ENCODE results near the gene SPEN.
A peak's percentile ranks its signal among the peaks of the same experiment; 100 is the strongest.
"Not testable (repeated sequence)": the region's sequence is repeated elsewhere in the genome, so short reads cannot be mapped to it uniquely, and the experiment has no call there.

SPEN gene

GRCh38 chr1:15833842-15834405 is 13.6 kb upstream of the SPEN start:
- no peak for DNase-seq

DNA sequence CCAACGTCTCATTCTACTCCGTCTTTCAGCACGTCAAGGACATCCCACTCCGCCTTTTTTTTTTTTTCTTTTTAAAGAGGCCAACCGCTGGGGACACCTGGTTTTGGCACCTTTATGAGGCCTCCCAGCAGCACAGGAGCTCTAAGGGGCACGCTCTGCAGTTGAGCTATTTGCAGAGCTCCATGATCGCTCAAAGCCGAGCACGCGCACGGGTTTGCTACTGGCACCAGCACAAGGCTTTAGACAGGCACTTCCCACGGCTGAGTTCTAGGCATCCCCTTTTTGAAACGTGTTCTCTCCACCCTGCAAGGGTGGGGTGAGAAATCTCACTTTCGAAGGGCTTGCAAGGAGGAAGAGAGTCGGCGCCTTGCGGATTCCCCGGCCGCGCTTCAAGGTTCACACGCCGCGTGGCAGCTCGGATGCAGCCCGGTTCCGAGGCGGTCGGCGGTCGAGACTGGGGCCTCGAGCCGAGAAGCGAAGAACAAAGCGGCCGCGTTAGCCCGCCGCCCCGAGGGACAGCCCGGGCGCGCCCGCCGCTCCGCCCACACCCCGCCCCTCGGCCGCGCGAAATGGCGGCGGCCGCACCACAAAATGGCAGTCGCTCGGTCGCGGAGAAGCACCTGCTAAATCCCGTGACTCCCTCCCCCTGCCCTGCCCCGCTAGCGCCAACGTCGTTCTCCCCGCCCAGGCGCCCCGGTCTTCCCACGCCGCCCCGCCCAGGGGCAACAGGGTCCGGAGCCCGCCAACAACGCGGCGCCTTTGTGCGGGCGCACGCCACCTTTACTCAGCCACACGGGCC is 12.9 kb upstream of the SPEN start:
- peak; percentile 90 to 92 for DNase-seq

DNA sequence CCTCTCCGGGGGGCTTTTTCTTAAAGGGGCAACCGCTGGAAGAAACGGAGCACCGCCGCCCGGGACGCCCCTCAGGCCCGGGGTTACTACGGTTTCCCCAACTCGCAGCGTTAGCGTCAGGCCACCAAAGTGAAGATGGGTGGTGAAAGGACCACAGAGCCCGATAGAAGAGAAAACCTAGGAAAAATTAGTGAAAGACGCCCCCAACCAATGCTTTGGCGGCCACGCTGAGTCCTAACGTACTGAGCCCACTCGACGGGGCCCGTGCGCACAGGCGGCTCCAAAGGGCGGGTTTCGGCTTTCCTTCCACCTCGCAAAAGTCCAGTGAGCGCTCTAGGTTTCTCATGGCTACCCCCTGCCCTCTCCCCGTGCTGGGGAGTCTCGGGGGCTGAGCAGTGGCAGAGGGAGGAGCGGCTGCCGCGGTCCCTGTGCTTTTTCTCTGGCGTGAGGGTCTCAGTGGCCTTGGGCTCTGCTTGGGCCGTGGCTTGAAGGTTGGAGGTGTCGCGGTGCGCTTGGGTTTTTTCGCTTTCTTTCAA is 12.2 kb upstream of the SPEN start:
- no peak for DNase-seq

GRCh38 chr1:15835741-15836510 is 11.6 kb upstream of the SPEN start:
- DNase-seq = peak; percentile 98 to 99

DNA sequence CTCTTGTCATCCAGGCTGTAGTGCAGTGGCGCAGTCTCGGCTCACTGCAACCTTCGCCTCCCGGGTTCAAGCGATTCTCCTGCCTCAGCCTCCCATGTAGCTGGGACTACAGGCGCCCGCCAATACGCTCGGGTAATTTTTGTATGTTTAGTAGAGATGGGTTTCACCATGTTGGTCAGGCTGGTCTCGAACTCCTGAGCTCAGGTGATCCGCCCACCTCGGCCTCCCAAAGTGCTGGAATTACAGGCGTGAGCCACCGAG is 11.1 kb upstream of the SPEN start:
- not testable (repeated sequence) for DNase-seq

DNA sequence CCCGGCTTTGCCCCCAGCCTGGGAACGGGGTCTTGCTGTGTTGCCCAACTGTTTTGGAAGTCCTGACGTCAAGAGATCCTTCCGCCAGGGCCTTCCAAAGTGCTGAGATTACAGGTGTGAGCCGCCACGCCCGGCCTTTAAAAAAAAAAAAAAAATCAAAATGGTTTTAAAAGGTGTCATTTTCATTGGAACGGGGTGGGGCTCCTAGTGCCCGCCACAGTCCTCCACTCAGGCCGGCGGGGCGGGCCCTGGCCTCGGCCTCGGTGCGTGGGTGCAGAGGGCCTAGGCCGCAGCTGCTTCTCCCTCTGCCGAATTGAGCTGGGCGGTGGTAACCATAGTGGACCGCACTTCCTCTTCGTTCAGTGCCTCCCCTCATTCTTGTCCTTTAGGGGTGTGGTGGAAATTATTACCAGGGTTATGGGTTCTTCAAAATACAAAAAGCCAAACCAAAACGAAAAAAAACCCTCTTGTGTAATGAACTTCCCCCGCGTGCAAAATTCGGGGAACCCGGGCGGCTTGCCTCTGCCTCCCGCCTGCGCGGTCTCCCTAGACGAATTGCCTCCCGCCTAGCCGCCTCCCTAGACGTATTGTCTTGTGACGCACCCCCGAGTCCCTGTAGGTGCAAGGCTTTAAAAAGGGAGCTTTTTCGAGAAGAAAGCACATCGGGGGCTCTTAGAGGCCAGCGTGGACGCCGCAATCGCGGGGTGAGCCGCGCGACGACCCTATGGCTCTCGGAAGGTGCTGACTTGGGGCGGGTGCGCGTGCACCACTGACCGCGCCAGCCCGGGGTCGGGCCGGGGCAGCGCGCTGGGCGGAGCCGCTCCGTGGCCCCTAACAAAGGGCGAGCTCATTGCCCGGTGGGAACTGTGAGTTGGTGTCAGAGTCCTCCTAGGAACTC is 10.5 kb upstream of the SPEN start:
- no peak for DNase-seq

GRCh38 chr1:15837931-15838330 is 9.6 kb upstream of the SPEN start:
- DNase-seq = no peak

DNA sequence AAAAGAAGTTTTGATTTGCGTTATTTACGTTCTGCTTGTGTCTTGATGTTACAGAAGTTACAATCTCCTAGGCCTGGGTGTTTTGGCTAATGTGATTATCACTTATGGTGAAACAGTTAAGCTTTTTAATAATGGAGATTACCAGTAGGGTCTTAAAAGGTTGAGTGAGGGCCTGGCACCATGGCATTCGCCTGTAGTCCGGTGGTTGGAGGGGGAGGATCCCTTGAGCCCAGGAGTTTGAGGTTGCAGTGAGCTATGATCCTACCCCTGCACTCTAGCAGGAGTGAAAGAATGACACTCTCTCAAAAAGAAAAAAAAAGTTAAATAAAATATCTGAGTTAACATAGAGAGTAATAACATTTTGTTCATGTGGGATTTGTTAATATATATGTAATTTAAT is 8.8 kb upstream of the SPEN start:
- DNase-seq = no peak

DNA sequence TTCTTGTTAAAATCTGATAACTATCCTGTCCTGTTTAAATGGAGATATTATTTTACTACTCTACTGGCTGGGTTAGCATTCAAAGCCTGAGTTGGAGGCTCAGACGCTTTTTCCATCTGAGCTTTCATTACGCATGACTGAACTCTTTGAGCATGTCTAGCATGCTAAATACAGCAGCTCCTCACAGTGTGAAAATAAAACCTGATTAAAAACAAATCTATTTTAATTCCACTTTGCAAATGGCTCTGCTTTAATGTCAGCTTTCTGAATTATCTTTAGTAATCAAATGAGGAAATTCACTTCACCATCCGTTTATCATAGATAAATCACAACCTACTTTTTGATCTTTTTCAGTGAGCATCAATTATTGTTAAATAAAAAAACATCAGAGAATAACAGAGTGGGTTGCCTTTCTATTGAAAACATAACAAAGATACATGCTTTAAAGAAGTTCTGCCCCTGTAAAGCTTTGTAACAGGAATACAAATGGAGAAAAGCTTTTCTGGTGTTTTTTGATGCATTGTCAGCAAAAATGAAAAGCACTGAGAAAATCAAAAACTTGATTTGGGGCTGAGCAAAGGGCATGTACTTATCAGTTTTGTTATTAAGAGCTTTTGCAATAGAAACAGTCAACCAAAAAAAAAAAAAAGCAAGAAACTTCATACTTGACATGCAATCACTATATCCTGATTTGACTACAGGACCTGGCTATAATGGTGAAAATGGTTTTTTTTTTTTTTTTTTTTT is 3.5 kb upstream of the SPEN start:
- no peak for DNase-seq

- DNase-seq = not testable (repeated sequence)
Measured at GRCh38 chr1:15846056-15846455, 1.5 kb upstream of the SPEN start.

GRCh38 chr1:15847893-15848142 is 311 bp downstream of the SPEN start:
- no peak for DNase-seq

GRCh38 chr1:15848143-15848928 is 829 bp downstream of the SPEN start:
- peak in 1 of 2 experiments; percentile 9 for DNase-seq

DNA sequence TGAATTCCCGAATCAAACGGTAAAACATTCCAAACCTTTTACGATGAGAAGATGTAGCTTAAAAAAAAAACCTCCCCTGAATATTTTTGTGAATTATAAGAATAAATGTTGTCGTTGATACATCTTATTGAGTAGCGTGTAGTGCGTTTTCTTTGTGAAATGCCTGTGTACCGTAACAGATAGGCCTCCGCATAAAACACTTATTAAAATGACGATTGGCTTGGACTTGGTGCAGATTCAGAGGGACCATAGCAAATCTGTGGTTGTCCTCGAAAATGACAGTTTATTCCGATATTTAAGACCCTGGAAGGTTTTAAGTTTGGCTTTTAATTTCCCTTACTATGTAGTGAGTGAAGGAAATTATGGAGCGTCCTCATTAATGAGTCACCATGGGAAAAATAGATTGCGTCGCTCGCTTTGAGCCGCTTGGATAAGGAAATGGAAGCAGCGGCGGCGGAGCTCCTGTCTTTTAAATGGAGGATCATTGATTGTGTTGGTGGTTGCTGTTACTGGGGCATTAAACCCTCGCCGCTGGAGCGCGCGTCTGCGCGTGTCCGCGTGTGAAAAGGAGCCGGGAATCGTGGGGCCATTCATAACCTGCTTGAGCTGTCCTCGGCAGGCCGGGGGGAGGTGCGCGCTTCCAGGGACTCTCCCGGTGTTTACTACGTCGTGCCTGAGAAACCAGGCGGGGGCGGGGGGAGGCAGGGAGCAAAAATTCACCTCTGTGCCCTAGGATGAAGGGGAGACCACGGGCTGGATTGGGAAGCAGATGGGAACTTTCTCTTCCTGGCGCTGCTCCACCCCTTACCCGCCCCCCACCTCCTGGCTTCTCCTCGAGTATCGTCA is 1.6 kb downstream of the SPEN start:
- peak; percentile 79 to 92 for DNase-seq

DNA sequence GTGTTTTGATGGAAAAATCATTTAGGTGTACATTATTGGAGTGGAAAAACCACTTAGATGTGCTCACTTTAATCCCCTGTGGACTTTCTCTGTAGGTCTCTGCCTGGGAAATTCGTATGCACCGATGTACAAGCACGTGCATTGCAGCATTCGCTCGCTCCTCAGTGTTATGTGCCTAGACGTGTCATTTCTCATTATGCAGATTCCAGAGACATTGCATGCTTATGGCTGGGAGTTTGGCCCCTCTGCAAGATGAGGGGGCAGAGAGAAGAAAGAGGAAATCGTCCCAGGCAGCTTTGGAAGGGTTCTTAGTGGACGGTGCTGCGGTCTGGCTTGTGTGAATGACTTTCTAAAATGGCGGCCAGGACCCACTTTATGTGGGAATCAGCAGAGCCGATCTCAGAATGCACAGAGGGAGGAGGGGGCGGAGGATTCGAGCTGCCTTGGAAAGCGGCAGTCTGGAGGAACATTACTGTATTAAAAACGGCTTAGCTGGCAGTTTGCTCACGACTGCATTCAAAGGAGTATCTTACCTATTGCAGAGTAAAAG is 2.3 kb downstream of the SPEN start:
- DNase-seq = peak; percentile 80 to 83

GRCh38 chr1:15850471-15851001 is 3.0 kb downstream of the SPEN start:
- DNase-seq = no peak

- no peak for DNase-seq
Measured at GRCh38 chr1:15851210-15852035, 3.9 kb downstream of the SPEN start.

GRCh38 chr1:15852036-15852827 is 4.7 kb downstream of the SPEN start:
- no peak for DNase-seq

DNA sequence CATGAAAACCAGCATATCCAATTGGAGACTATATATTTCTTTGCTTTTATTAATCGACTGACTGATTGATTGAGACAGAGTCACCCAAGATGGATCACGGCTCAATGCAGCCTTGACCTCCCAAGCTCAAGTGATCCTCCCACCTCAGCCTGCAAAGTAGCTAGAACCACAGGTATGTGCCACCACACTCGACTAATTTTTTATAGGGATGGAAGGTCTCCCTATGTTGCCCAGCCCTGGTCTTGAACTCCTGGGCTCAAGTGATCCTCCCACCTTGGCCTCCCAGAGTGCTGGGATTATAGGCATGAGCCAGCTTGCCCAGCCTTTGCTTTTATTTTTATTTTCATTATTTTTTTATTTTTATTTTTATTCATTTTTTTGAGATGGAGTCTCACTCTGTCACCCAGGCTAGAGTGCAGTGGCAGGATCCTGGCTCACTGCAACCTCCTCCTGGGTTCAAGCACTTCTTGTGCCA is 5.4 kb downstream of the SPEN start:
- DNase-seq = no peak
